Measurements from ENCODE around the gene KDM6B. TPM values are rescaled to one million over a fixed set of nuclear protein-coding genes. Genes with fewer than 3 reads are reported as not detected.
A peak's percentile ranks its signal among the peaks of the same experiment; 100 is the strongest.

KDM6B gene
- total and polyA plus RNA-seq, 9 of the 15 experiments (the other 6 are each of a cell fraction or from before 2014, with no cell fraction given): 0.01 to 22.9 (median 2.2) TPM

DNA sequence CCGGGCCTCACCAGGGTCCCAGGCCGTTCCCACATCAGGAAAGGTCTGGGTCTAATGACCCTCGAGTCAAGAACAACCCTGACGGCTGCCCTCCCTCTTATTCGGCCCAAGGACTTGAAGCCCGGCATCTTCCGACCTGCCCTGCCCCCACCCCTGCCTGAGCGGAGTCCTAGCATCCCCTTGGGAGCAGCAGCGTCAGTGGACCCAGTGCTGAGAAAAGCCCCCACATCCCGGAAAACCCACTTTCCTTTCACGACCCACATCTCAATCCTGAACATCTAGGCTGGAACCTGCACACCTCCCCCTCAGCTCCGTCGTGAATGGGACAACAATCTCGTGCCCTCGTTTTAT, 21.6 kb downstream of the KDM6B start (continued):
- TF ChIP-seq, protein P1, sequence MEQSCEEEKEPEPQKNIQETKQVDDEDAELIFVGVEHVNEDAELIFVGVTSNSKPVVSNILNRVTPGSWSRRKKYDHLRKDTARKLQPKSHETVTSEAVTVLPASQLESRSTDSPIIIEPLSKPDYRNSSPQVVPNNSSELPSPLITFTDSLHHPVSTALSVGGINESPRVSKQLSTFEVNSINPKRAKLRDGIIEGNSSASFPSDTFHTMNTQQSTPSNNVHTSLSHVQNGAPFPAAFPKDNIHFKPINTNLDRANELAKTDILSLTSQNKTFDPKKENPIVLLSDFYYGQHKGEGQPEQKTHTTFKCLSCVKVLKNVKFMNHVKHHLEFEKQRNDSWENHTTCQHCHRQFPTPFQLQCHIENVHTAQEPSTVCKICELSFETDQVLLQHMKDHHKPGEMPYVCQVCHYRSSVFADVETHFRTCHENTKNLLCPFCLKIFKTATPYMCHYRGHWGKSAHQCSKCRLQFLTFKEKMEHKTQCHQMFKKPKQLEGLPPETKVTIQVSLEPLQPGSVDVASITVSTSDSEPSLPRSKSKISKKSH (CRISPR knock-in tag; IDR thresholded peaks at IDR 0.05): no peak
- TF ChIP-seq SMARCB1 (IDR thresholded peaks at IDR 0.05; ENCODE audit: insufficient read length, low read depth): no peak

DNA sequence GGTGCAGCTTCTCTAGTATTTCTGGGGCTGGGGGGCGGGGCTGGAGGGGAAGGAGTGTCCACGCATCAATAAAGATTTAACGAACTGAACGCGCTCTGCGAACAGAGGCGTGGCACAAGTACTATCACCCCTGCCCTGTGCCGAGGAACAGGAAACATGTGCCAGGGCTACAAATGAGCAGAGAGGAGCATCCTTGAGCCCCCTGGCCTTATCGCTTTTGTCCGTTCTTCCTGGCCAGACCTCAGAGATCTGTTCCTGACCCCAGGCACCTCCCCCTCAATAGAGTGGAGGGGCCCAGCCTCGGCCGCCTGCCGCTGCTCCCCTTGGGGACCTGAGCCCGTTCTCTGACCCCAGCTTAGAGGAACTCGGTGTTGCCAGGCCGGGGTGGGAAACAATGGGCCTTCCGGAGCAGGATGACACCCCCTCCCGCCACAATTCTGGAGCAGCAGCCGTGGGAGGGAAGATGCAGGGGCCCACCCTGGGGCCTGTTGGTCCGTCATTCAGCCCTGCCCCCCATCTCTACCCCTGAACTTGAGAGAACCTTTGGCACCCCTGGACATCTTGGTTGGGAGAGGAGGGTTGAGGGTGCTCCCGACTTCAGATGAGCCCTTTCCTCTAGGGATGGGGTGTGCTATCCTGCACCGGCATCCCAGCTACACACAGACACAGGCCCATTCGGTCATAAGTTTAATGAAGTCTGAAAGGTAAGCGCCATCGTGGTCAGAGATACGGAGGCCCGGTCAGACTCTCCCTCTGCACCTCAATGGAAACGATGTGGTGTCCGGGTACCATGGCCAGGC, 22.2 kb downstream of the KDM6B start:
- H3K9me3 ChIP-seq (replicated peaks; ENCODE audit: control insufficient read depth, insufficient read depth, low read depth, low read length): no peaks in the 10 kb centered on the region
- peaks cover 31% of the 10 kb centered on the region; the same call in 2 of the 3 replicates for H3K36me3 ChIP-seq (ENCODE audit: control insufficient read depth, insufficient read depth, low read length)
- peaks cover 12% of the 10 kb centered on the region for H3K79me2 ChIP-seq (ENCODE audit: control insufficient read depth, insufficient read depth, low read length)
- in situ Hi-C loops (cut with MboI): no loop called here
- H3K9me1 ChIP-seq (ENCODE audit: control insufficient read depth, insufficient read depth, low read length): no peaks in the 10 kb centered on the region
- no peaks in the 10 kb centered on the region for H4K20me1 ChIP-seq (replicated peaks; ENCODE audit: control insufficient read depth, insufficient read depth, low read length)
- DNase-seq (ENCODE audit: extremely low read depth in 1 of 4, low spot score in 3 of 4) (peak in 3 of 4 experiments; percentile 19 to 34 (median 20)), FAIRE-seq (no peak), ATAC-seq (no peak; the same call in 2 of the 3 replicates)
- peak overlapping the region; percentile 78 for H2AFZ ChIP-seq (ENCODE audit: low read depth, low read length)
- CTCF ChIA-PET (ENCODE audit: low intra/inter-chr PET ratio): interaction anchor here (0.6 kb wide), 1 partner anchor 91 kb away, joined by 6 read pairs; no protein-coding TSS in a partner anchor
- no peaks in the 10 kb centered on the region for H3K27me3 ChIP-seq (ENCODE audit: control insufficient read depth in 2 of 2, insufficient read depth in 2 of 2, low read length in 2 of 2)
- peak overlapping the region; percentile 65 for H3K4me3 ChIP-seq
- WGBS (ENCODE audit: insufficient coverage, low coverage, missing lambda C conversion rate): 6% methylated on average over 14 of the region's 29 CpGs
- no TSS peak for BruUV-seq (replicated peaks)
- intact Hi-C loops (cut with micrococcal nuclease): loop anchor here (2.0 to 10.0 kb wide), 4 partner anchors 21 to 111 kb away; partner anchors contain the start of gene KDM6B
- H3K9ac ChIP-seq (ENCODE audit: insufficient read depth in 1 of 2, low read depth in 2 of 2, low read length in 2 of 2): peak overlapping the region; percentile 88 to 93
- POLR2A ChIA-PET: interaction anchor here (1.0 to 2.3 kb wide), 9 partner anchors 10 to 206 kb away, joined by 3 to 14 read pairs (median 6); no protein-coding TSS in a partner anchor
- H3K4me2 ChIP-seq (ENCODE audit: insufficient read depth, low read length): peak overlapping the region; percentile 83
- H3K4me1 ChIP-seq (replicated peaks in 1 of 2; ENCODE audit: control insufficient read depth in 2 of 2, insufficient read depth in 2 of 2, low read length in 2 of 2): peaks cover 11 to 55% of the 10 kb centered on the region in 2 experiments; a peak in 4 of 5 replicates
- H3K27ac ChIP-seq (ENCODE audit: extremely low read depth, low read depth, low read length): peak overlapping the region; percentile 94
- no peak for TF ChIP-seq ZNF766 (CRISPR knock-in tag; conservative IDR thresholded peaks at IDR 0.05)
- TF ChIP-seq MEIS2 (IDR thresholded peaks at IDR 0.05; ENCODE audit: partially characterized antibody): no peak
- TF ChIP-seq TCF3 (CRISPR knock-in tag; IDR thresholded peaks at IDR 0.05): 0 out of 2 replicates have a peak, but pooled peaks have one; percentile 12
- TF ChIP-seq RBM17 (IDR thresholded peaks at IDR 0.05; ENCODE audit: borderline replicate concordance, low read depth, low read length): no peak
- TF ChIP-seq, protein P2, sequence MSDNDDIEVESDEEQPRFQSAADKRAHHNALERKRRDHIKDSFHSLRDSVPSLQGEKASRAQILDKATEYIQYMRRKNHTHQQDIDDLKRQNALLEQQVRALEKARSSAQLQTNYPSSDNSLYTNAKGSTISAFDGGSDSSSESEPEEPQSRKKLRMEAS (CRISPR knock-in tag; IDR thresholded peaks at IDR 0.05): peak; percentile 28; the same call in 1 of the 2 replicates
- TF ChIP-seq ZNF184 (CRISPR knock-in tag; IDR thresholded peaks at IDR 0.05): no peak
- no peak for TF ChIP-seq CBX3 (IDR thresholded peaks at IDR 0.05; ENCODE audit: borderline replicate concordance in 1 of 2, low read length in 2 of 2)
- TF ChIP-seq, protein P3, sequence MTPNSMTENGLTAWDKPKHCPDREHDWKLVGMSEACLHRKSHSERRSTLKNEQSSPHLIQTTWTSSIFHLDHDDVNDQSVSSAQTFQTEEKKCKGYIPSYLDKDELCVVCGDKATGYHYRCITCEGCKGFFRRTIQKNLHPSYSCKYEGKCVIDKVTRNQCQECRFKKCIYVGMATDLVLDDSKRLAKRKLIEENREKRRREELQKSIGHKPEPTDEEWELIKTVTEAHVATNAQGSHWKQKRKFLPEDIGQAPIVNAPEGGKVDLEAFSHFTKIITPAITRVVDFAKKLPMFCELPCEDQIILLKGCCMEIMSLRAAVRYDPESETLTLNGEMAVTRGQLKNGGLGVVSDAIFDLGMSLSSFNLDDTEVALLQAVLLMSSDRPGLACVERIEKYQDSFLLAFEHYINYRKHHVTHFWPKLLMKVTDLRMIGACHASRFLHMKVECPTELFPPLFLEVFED (CRISPR knock-in tag; conservative IDR thresholded peaks at IDR 0.05): no peak
- peak; percentile 46; the same call in 1 of the 2 replicates for TF ChIP-seq ZBTB7A (IDR thresholded peaks at IDR 0.05; ENCODE audit: borderline replicate concordance, control insufficient read depth, low read depth, low read length)
- TF ChIP-seq OTX1 (CRISPR knock-in tag; IDR thresholded peaks at IDR 0.05): no peak
- TF ChIP-seq ZFP30 (CRISPR knock-in tag; IDR thresholded peaks at IDR 0.05; ENCODE audit: borderline replicate concordance): no peak
- no peak for TF ChIP-seq ZNF436 (CRISPR knock-in tag; IDR thresholded peaks at IDR 0.05)
- TF ChIP-seq ZNF584 (CRISPR knock-in tag; IDR thresholded peaks at IDR 0.05; ENCODE audit: low read depth): no peak
- no peak for TF ChIP-seq NFIC (IDR thresholded peaks at IDR 0.05)

All from K562 (cell line).